Skin epidermis (tissue), 12 donors: ENCODE measurements around the gene VGLL4.

Experiments
- H3K27ac ChIP-seq, 21 experiments: fragments of 200-600 bp; sonication (generic) in 11 of 21; one replicate each; pipeline ENCODE4 v1.5.0; 2020; ENCODE audit warnings: mild to moderate bottlenecking in 3 of 21, inconsistent platforms in 2 of 21, moderate library complexity in 2 of 21
- H3K4me3 ChIP-seq, 7 experiments: fragments of 200-600 bp; sonication (generic) in 2 of 7; one replicate each; pipeline ENCODE4 v1.5.0; 2020; ENCODE audit warnings: inconsistent platforms in 2 of 7, mild to moderate bottlenecking in 2 of 7, moderate library complexity in 1 of 7

VGLL4 gene

GRCh38 chr3:11632966-11633365 lies 10.7 kb downstream of the VGLL4 start:
- no peak overlapping the region for H3K4me3 ChIP-seq
- H3K27ac ChIP-seq, result peak overlapping the region in 8 of 21 experiments; percentile 2 to 67 (median 30)

- Histone ChIP-seq H3K27ac (peak overlapping the region in 7 of 21 experiments; percentile 5 to 67 (median 35)), H3K4me3 (no peak overlapping the region)
Measured at GRCh38 chr3:11632564-11632963, 11.2 kb downstream of the VGLL4 start.

DNA sequence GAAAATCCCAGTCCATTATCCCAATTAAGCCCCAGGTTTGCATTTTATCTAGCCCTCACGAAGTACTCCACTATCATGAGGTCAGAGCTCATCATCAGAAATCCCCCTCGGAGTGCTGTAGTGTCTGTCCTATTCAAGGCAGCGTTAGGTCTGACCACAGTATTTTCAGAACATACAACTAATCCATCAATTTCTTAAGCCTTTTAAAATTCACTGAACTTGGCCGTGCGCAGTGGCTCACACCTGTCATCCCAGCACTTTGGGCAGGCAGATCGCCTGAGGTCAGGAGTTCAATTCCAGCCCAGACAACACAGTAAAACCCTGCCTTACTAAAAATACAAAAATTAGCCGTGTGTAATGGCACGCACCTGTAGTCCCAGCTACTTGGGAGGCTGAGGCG lies 11.9 kb downstream of the VGLL4 start:
- peak overlapping the region in 1 of 21 experiments; percentile 49 for H3K27ac ChIP-seq
- H3K4me3 ChIP-seq, result no peak overlapping the region

DNA sequence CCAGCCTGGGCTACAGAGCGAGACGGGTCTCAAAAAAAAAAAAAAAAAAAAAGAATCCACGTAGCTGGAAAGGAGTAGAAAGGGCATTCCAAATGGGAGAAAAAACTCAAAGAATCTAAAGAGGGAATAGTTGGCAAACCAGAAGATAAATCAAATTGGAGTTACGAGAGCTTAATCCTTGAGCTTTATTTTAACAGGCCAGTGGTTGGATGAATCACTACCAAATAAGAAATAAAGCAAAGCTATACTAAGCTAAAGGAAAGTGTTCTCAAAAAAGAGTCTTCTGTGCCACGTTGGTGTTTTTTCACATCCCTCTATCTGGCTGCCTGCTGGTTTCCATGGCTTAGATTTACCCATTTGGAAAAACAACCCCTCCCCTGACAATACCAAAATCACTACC lies 14.0 kb downstream of the VGLL4 start:
- H3K4me3 ChIP-seq, result no peak overlapping the region
- peak overlapping the region in 2 of 21 experiments; percentile 34 to 57 for H3K27ac ChIP-seq

DNA sequence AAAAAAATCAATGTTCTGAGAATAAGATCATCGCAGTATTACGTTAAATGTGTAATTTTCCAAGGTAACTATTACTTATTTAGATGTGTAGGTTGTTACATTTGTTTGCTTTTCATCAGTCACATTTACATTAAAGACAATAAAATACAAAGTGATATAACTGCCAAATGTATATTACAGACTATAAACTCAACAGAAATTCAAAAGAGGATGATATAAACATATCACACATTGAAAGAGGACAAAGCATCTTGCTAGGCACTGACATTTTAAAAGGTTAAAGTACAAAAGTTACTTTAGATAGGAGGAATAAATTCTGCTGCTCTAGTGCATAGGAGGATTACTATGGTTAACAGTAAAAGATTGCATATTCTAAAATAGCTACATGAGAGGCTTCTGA lies 16.1 kb downstream of the VGLL4 start:
- Histone ChIP-seq H3K27ac (no peak overlapping the region), H3K4me3 (no peak overlapping the region)

DNA sequence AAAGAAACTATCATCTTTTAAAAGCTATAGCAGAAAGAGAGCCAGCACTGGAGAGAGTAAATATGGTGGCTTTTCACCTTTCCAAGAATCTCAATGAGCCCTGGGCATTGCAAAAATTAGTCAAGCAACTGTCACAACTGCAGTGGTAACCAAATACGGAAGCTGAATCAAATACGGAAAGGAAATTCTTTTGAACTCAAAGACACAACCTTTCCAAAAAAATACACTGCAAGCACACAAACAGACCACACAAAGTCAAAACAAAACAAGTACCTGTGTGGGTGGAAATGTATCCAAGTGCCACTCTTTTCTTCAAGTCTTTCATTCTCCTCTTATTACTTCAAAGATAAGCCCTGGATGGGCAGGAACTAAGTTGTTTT lies 17.6 kb downstream of the VGLL4 start:
- no peak overlapping the region for H3K4me3 ChIP-seq
- H3K27ac ChIP-seq, result no peak overlapping the region

DNA sequence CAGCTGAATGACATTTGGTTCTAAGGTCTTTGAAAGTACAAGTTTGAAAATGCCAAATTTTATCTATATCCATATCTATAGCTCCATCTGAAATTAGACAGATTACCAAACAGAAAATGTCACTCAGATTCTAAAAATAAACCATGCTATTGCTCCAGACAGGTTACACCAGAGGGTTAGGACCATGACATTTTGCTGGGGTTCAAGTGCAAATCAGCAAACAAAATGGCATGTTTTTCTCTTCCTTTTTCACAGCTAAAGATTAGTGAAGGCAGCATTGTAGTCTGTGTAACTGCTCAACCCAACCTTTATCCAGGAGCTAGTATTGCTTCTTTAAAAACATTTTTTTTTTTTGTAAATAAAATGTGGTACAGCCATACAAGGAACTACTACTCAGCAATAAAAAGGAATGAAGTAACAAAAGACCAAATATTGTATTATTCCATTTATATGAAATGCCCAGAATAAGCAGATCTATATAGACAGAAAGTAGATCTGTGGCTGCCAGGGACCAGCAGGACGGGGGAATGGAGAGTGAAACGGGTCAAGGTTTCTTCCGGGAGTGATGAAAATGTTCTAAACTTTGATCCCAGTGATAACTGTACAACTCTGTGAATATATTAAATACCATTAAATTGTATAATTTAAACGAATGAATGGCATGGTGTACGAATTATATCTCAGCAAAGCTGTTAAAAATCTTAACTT lies 18.2 kb downstream of the VGLL4 start:
- Histone ChIP-seq H3K4me3 (no peak overlapping the region), H3K27ac (no peak overlapping the region)

- Histone ChIP-seq H3K27ac (peak overlapping the region in 3 of 21 experiments; percentile 14 to 58 (median 17)), H3K4me3 (no peak overlapping the region)
Measured at GRCh38 chr3:11624704-11625375, 18.9 kb downstream of the VGLL4 start.

GRCh38 chr3:11624161-11624560 lies 19.6 kb downstream of the VGLL4 start:
- H3K4me3 ChIP-seq, result no peak overlapping the region
- peak overlapping the region in 2 of 21 experiments; percentile 17 to 58 for H3K27ac ChIP-seq

DNA sequence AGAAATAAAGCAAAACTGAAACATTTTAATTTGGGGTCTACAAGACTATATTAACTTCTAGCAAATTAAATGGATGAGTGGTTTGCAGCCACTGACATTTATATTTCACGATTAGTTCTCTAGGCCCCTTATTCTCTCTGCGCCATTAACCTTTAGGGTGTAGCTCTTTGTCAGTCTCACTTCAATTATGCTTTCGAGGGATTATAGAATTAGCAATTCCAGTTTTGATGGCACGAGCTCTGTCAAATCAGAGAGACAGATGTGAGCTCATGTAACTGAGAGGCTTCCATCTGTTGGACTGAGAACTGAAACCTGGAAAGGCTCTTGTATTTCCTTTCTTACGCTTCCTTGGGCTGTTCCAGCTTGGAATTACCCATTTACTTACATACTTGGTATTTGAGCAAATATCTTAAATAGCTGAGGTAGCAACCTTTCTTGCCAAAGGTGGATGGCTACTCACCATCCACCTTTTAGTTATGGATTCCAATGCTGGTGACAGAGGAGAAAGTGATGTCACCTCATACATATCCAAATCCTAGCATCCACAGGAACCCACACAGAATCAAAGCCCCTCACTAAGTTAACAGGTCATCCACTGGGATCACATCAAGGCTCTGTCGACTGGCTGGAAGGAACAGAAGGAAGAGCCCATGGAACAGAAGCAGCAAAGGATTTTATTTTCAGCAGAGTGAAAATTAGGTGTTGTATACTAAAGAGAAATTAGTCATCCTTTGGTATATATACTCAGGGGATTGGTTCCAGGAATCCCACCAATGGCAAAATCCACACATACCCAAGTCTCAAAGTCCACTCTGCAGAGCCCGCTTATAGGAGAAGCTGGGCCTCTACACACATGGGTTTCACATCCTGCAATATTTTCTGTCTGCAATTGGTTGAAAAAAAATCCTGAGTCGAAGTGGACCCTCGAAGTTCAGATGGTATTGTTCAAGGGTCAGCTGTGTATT lies 20.8 kb downstream of the VGLL4 start:
- H3K4me3 ChIP-seq, result no peak overlapping the region
- H3K27ac ChIP-seq, result no peak overlapping the region

DNA sequence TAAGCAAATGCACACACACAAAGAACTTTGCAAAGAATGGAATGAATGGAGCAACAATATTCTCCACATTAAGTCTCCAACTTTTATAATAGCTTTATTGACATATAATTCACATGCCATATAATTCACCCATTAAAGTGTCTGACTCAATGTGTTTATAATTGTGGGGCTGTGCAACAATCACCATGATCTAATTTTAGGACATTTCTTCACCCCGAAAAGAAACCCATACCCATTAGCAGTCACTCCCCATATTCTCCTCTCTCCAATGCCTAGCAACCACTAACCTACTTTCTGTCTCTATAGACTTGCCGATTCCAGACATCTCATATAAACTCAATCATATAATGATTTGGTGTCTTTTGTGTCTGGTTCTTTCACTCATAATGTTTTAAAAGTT lies 22.6 kb downstream of the VGLL4 start:
- Histone ChIP-seq H3K4me3 (no peak overlapping the region), H3K27ac (no peak overlapping the region)

DNA sequence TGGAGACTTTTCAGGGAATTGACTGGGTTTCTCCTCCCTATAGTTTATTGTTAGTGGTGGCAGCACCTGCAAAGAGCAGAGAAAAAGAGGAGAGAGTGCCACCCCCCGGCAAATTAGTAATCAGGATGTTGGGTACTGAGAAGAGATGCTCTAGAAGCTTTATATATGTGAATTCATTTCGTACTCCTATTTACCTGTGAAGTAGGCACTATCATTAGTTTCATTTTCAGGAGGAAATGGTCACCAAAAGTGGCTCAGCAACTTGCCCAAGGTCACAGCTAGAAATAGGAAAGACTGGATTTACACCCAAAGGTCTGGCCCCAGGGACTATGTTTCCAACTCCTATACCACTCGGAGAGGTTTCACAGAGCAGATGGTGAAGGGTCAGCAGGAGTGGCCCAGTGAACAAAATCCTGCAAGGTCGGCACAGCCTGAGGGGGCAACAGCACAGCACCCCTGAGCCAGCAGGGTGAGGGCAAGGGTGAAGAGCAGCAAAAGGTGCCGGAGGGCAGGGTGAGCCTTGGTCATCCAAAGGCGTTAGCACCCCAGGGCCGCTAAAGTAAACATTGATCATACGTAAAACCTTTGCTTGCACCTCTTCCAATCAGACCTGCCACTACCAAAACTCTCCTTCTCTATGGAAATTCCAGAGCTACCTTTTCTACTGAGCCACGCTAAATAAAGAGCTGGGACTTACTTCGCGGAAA lies 23.6 kb downstream of the VGLL4 start:
- Histone ChIP-seq H3K4me3 (no peak overlapping the region), H3K27ac (no peak overlapping the region)

- H3K27ac ChIP-seq, result no peak overlapping the region
Measured at GRCh38 chr3:11619461-11619860, 24.3 kb downstream of the VGLL4 start.

GRCh38 chr3:11618904-11619303 lies 24.8 kb downstream of the VGLL4 start:
- Histone ChIP-seq H3K4me3 (no peak overlapping the region), H3K27ac (no peak overlapping the region)

More at GRCh38 chr3:11619461-11619860, 24.3 kb downstream of the VGLL4 start:
- no peak overlapping the region for H3K4me3 ChIP-seq

DNA sequence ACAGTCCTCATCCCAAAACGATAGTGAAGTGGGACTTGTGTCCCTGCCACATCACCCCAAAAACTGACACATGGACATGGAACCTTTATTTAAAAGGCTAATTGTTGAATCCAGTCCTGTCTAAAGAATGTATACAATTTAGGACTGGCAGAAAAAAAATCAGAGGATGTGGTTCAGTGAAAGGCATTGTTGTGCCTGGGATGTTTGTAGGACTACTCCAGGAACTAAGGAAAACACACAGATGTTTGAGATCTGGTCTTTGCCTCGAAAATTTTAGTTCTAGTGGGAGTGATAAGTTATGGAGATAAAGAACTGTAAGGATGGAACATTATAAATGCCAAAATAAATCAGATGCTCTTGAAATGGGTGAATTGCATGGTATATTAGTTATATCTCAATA lies 27.2 kb downstream of the VGLL4 start:
- Histone ChIP-seq H3K4me3 (no peak overlapping the region), H3K27ac (peak overlapping the region in 2 of 21 experiments; percentile 26 to 33)

DNA sequence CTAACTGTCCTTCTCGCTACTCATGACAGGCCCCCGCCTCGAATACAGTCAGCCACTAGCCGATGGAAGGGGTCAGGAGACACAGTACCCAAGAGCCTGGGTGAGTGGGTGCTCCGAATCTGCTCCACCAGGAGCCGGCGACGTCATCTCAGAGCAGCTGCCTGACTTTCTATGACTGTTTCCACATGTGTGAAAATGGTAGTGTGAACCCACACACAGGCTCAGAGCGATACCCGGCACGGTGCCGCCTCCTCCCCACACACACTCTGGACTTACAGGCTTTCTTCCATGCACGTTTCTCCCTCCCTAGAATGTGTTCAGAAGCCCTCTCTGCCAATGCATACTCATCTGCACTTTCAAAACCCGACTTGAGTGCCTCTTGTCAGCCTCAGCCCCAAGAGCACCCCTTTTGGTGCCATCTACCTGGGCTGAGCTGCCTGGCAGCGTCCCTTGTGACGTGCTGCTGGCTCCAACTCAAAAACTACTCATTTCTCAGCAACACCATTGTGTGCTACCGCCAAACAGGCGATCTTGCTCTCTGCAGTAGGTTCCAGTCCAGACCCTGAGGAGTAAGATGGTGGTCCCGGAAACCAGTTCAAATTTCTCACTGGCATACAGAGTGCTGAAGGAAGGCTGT lies 29.7 kb downstream of the VGLL4 start:
- H3K27ac ChIP-seq, result peak overlapping the region in 6 of 21 experiments; percentile 3 to 61 (median 27)
- H3K4me3 ChIP-seq, result no peak overlapping the region

GRCh38 chr3:11613319-11613718 lies 30.4 kb downstream of the VGLL4 start:
- Histone ChIP-seq H3K27ac (peak overlapping the region in 8 of 21 experiments; percentile 11 to 62 (median 48)), H3K4me3 (no peak overlapping the region)

DNA sequence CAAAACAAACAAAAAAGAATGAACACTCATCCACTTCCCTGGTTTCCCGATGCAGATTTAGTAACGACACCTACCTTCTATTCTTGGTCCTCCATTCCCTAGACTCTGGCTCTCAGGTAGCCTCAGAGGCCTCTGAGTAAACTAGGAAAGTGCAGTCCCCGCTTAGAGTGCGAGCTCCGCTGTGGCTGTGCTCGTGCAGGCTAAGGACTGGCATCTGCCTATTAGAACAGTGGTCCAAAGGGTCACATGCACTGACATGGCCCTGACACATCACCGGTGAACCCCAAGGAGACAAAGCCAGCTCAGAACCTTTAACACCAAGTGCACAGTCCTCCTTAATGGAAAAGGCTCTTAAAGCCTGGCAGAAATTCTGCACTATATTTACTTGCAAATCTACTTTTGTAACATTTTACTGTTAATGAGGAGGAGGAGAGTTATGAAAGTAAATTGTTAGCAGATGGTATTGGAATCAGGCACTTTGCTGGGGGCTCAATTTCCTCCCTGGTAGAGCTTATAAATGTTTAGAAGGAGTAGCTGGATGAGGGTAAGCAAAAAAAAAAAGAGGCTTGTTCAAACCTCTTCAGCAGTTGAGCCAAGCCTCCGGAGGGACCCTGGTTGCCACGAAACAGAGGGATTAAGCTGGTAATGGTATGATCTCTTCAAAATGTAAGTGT lies 31.1 kb downstream of the VGLL4 start:
- peak overlapping the region in 10 of 21 experiments; percentile 7 to 67 (median 52) for H3K27ac ChIP-seq
- H3K4me3 ChIP-seq, result no peak overlapping the region
